ENCODE measurements around the gene MLEC. TPM values are rescaled to one million over a fixed set of nuclear protein-coding genes. Genes with fewer than 3 reads are reported as not detected.

The MLEC gene
- total RNA-seq, 4 donors from 2014 or later = 37.8 to 55.5 (median 46.3) TPM

DNA sequence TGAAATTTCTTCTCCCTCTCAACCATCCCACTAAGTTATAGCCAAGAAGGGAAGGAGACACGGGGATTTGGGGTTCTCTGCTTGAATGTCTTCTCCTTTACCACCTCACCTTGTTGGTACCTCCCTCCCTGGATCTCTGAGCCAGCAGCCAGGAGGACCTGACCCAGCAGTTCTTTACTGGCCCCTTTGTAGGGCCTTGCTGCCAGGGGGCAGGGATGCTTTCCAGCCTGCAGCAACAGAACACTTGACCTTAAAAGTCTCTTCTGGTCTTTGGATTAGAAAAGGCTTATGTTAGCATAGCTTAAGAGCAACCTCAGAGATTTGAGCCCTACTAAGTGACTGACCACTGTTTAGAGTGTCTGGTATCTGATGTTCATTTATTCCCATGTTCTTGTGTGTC lies 10.4 kb downstream of the MLEC start:
- 95% methylated on average over 1 of the region's 1 CpG for WGBS
- no peak for DNase-seq (ENCODE audit: extremely low spot score)
- no peak overlapping the region for H3K27ac ChIP-seq (replicated peaks in 1 of 4)
- no peaks in the 10 kb centered on the region for H3K9me3 ChIP-seq
- no peaks in the 10 kb centered on the region for H3K27me3 ChIP-seq
- intact Hi-C loops (cut with DNase I) = no loop called here
- H3K36me3 ChIP-seq = peaks cover 27 to 87% (median 81%) of the 10 kb centered on the region in 4 donors
- peaks cover 21 to 48% (median 24%) of the 10 kb centered on the region in 4 donors for H3K4me1 ChIP-seq
- no peak overlapping the region for H3K4me3 ChIP-seq
- TF ChIP-seq, protein P1, sequence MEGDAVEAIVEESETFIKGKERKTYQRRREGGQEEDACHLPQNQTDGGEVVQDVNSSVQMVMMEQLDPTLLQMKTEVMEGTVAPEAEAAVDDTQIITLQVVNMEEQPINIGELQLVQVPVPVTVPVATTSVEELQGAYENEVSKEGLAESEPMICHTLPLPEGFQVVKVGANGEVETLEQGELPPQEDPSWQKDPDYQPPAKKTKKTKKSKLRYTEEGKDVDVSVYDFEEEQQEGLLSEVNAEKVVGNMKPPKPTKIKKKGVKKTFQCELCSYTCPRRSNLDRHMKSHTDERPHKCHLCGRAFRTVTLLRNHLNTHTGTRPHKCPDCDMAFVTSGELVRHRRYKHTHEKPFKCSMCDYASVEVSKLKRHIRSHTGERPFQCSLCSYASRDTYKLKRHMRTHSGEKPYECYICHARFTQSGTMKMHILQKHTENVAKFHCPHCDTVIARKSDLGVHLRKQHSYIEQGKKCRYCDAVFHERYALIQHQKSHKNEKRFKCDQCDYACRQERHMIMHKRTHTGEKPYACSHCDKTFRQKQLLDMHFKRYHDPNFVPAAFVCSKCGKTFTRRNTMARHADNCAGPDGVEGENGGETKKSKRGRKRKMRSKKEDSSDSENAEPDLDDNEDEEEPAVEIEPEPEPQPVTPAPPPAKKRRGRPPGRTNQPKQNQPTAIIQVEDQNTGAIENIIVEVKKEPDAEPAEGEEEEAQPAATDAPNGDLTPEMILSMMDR (IDR thresholded peaks at IDR 0.05) = no peak
- TF ChIP-seq POLR2AphosphoS5 (IDR thresholded peaks at IDR 0.05) = no peak
- no peak for TF ChIP-seq EP300 (IDR thresholded peaks at IDR 0.05)
- TF ChIP-seq POLR2A (IDR thresholded peaks at IDR 0.05; ENCODE audit: low read depth) = no peak

DNA sequence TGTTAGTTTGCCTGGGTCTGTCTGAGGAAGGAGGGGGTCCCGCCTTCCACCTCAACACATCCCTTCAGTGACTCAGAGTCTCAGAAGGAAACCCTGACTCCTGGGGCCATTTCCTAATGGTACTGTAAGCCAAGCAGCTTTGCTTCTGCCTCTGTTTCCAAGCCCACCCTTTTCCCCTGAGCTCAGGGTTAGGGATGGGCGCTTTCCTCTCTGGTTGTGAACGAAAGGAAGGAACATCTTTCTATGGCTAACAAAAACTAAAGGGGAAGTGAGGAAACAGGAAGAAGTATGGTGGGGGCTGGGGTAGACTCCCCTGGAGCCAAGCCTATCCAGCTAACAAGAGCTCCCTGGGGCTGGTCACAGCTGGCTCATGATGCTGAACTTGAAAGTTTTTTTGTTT lies 11.7 kb downstream of the MLEC start:
- intact Hi-C loops (cut with DNase I) = no loop called here
- H3K4me3 ChIP-seq = no peak overlapping the region
- H3K4me1 ChIP-seq = peaks cover 11 to 54% (median 14%) of the 10 kb centered on the region in 4 donors
- no peak for TF ChIP-seq EP300 (IDR thresholded peaks at IDR 0.05)
- TF ChIP-seq, protein P1 (IDR thresholded peaks at IDR 0.05) = no peak
- no peak for TF ChIP-seq POLR2A (IDR thresholded peaks at IDR 0.05; ENCODE audit: low read depth)
- TF ChIP-seq POLR2AphosphoS5 (IDR thresholded peaks at IDR 0.05) = no peak
- no peaks in the 10 kb centered on the region for H3K27me3 ChIP-seq
- no peak for DNase-seq (ENCODE audit: extremely low spot score)
- peak overlapping the region in 1 of 4 donors; percentile 22 for H3K27ac ChIP-seq (replicated peaks in 1 of 4)
- 90% methylated on average over 3 of the region's 3 CpGs for WGBS
- no peaks in the 10 kb centered on the region for H3K9me3 ChIP-seq
- H3K36me3 ChIP-seq = peaks cover 27 to 97% (median 82%) of the 10 kb centered on the region in 4 donors

DNA sequence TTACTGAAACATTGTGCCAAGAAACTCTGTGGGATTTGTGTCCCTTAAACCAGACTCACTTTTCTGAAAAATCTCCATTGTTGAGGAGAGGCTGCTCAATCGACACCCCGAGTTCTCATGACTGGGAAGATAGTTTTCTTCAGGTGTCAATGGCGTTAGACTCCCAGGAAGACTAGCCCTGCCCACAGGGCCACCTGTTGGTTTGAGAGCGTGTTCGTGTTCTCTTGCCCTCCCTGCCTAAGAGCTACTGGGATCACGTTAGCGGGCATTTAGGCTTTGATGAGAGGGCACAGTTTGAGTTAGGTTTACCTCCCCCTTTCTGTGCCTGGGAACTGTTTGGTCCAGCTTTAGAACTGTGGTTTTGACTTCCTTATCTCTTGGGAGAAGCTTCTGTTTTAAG lies 12.6 kb downstream of the MLEC start:
- 93% methylated on average over 7 of the region's 7 CpGs for WGBS
- H3K27me3 ChIP-seq = no peaks in the 10 kb centered on the region
- peaks cover 25 to 88% (median 74%) of the 10 kb centered on the region in 4 donors for H3K36me3 ChIP-seq
- peaks cover 11 to 55% (median 14%) of the 10 kb centered on the region in 4 donors for H3K4me1 ChIP-seq
- no peak overlapping the region for H3K4me3 ChIP-seq
- no peaks in the 10 kb centered on the region for H3K9me3 ChIP-seq
- intact Hi-C loops (cut with DNase I) = no loop called here
- DNase-seq (ENCODE audit: extremely low spot score) = no peak
- TF ChIP-seq, protein P1 (IDR thresholded peaks at IDR 0.05) = no peak
- TF ChIP-seq POLR2A (IDR thresholded peaks at IDR 0.05; ENCODE audit: low read depth) (no peak), EP300 (IDR thresholded peaks at IDR 0.05) (no peak), POLR2AphosphoS5 (IDR thresholded peaks at IDR 0.05) (no peak)
- no peak overlapping the region for H3K27ac ChIP-seq (replicated peaks in 1 of 4)

DNA sequence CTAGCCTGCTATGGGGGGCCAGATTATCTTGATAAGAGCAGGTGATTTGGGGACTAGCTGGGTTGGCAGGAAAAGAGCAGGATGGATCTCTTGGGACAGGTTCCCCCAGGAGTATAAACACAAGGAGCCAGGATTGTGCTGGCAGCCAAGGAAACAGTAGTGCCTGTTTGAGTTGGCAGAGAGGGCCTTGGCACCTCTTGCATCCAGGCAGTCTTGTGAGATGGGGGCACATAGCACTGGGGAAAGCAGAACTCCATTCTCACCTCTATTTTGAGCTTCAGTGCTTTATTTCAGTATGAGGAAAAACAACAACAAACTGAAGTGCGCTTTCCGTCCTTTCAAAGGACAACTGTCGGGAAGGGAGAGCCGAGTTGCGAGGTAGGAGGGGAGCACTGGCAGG lies 13.9 kb downstream of the MLEC start:
- peaks cover 18 to 75% (median 65%) of the 10 kb centered on the region in 4 donors for H3K36me3 ChIP-seq
- TF ChIP-seq EP300 (IDR thresholded peaks at IDR 0.05) (no peak), POLR2A (IDR thresholded peaks at IDR 0.05; ENCODE audit: low read depth) (no peak), POLR2AphosphoS5 (IDR thresholded peaks at IDR 0.05) (no peak)
- TF ChIP-seq, protein P1 (IDR thresholded peaks at IDR 0.05) = no peak
- peaks cover 11 to 55% (median 14%) of the 10 kb centered on the region in 4 donors for H3K4me1 ChIP-seq
- intact Hi-C loops (cut with DNase I) = no loop called here
- no peaks in the 10 kb centered on the region for H3K9me3 ChIP-seq
- no peak overlapping the region for H3K4me3 ChIP-seq
- H3K27ac ChIP-seq (replicated peaks in 1 of 4) = no peak overlapping the region
- no peak for DNase-seq (ENCODE audit: extremely low spot score)
- H3K27me3 ChIP-seq = no peaks in the 10 kb centered on the region
- 79% methylated on average over 5 of the region's 5 CpGs for WGBS

DNA sequence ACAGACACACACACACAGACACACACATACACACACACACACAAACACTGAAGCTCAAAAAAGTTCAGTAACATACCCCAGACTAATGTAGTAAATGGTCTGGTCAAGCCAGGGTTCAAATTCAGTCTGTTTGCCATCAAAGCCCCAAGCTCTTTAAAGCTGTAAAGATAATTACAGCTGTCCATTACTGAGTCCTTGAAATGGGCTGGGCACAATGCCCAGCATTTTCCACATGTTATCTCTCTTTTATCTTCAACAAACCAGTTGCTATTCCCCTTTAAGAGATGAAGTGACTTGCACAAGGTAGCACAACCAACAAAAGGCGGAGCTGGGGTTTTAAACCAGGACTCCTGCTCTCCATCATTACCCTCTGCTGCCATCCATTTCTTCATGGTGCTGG lies 15.7 kb downstream of the MLEC start:
- 100% methylated on average over 1 of the region's 1 CpG for WGBS
- Histone ChIP-seq H3K4me3 (no peak overlapping the region), H3K27ac (replicated peaks in 1 of 4) (no peak overlapping the region), H3K27me3 (no peaks in the 10 kb centered on the region), H3K9me3 (no peaks in the 10 kb centered on the region), H3K4me1 (peaks cover 11 to 47% (median 14%) of the 10 kb centered on the region in 4 donors), H3K36me3 (peaks cover under 1 to 58% (median 48%) of the 10 kb centered on the region in 4 donors)
- TF ChIP-seq, protein P1 (IDR thresholded peaks at IDR 0.05) = no peak
- TF ChIP-seq POLR2AphosphoS5 (IDR thresholded peaks at IDR 0.05) = no peak
- no peak for TF ChIP-seq EP300 (IDR thresholded peaks at IDR 0.05)
- TF ChIP-seq POLR2A (IDR thresholded peaks at IDR 0.05; ENCODE audit: low read depth) = no peak
- intact Hi-C loops (cut with DNase I) = no loop called here
- no peak for DNase-seq (ENCODE audit: extremely low spot score)

Measured in esophagus muscularis mucosa (tissue), 4 donors.